Measurements from ENCODE around the gene INSM1.

DNA sequence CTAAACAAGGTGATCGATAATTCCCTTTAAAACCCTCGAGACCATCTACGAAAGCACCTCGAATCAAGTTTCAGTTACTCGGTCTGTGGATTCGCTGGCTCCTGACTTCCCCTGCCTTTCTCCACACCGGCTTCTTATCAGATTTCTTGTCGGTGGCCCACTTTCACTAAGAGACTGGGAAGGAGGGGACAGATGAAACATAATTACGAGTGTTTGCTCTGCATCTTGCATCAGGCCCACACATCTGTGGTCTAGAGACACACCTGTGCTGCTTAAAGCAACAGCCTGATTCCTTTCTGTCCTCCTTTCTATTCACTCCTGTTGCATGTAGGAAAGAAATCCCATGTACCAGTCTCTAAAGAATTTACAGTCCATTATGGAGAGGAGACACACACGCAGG is 37.7 kb downstream of the INSM1 start:
- TF ChIP-seq POLR2AphosphoS5 (IDR thresholded peaks at IDR 0.05; ENCODE audit: low read depth, low read length): no peak
- TF ChIP-seq POLR2A (IDR thresholded peaks at IDR 0.05; ENCODE audit: low read depth, low read length): no peak

All from GM12891 (cell line).